HEK293T (cell line): Measurements from ENCODE around the gene ZNRF3.

Source experiments
- CTCF ChIA-PET: fragments of 350-600 bp; formaldehyde crosslinking; extraction: SDS; loops from one replicate; lab custom pipeline; 2021; ENCODE audit warnings: antibody characterized with exemption, inconsistent platforms; lab: Yijun Ruan, JAX
- POLR2A ChIA-PET: fragments of 350-600 bp; formaldehyde crosslinking; extraction: SDS; loops from one replicate; lab custom pipeline; 2020; ENCODE audit warnings: antibody characterized with exemption, inconsistent platforms; lab: Yijun Ruan, JAX
- DNase-seq: peaks from one replicate; pipeline ENCODE4 v3.0.0; 2012; ENCODE audit warnings: mixed read lengths; ENCODE audit errors: extremely low spot score
- ARNT ChIP-seq: fragments of 450-650 bp; IDR thresholded peaks from 2 replicates; pipeline ENCODE4 v1.6.1; 2017; ENCODE audit warnings: mild to moderate bottlenecking
- BHLHE40 ChIP-seq: fragments of 450-650 bp; IDR thresholded peaks from 2 replicates; pipeline ENCODE4 v1.6.1; 2016; ENCODE audit warnings: mild to moderate bottlenecking, moderate library complexity, borderline replicate concordance
- CTBP1 ChIP-seq: fragments of 450-650 bp; IDR thresholded peaks from 2 replicates; pipeline ENCODE4 v1.6.1; 2016; ENCODE audit warnings: borderline replicate concordance
- ELF4 ChIP-seq: fragments of 450-650 bp; IDR thresholded peaks from 2 replicates; pipeline ENCODE4 v1.6.1; 2017; ENCODE audit warnings: antibody characterized with exemption
- FOXA1 ChIP-seq: fragments of 450-650 bp; IDR thresholded peaks from 2 replicates; pipeline ENCODE4 v1.6.1; 2016; ENCODE audit warnings: mild to moderate bottlenecking
- FOXM1 ChIP-seq: fragments of 450-650 bp; IDR thresholded peaks from 2 replicates; pipeline ENCODE4 v1.6.1; 2017; ENCODE audit warnings: mild to moderate bottlenecking, borderline replicate concordance
- HDGF ChIP-seq: fragments of 450-650 bp; IDR thresholded peaks from 2 replicates; pipeline ENCODE4 v1.6.1; 2017; ENCODE audit warnings: antibody characterized with exemption, borderline replicate concordance
- L3MBTL2 ChIP-seq: fragments of 450-650 bp; conservative IDR thresholded peaks from 2 replicates; pipeline ENCODE4 v1.6.1; 2016; ENCODE audit warnings: mild to moderate bottlenecking
- NFRKB ChIP-seq: fragments of 450-650 bp; IDR thresholded peaks from 2 replicates; pipeline ENCODE4 v1.6.1; 2016; ENCODE audit warnings: mild to moderate bottlenecking, moderate library complexity
- PKNOX1 ChIP-seq: fragments of 450-650 bp; IDR thresholded peaks from 2 replicates; pipeline ENCODE4 v1.6.1; 2016
- SP1 ChIP-seq: fragments of 450-650 bp; IDR thresholded peaks from 2 replicates; pipeline ENCODE4 v1.6.1; 2017
- SUZ12 ChIP-seq: fragments of 450-650 bp; IDR thresholded peaks from 2 replicates; pipeline ENCODE4 v1.6.1; 2016; ENCODE audit warnings: mild to moderate bottlenecking
- TARDBP ChIP-seq: fragments of 450-650 bp; IDR thresholded peaks from 2 replicates; pipeline ENCODE4 v1.6.1; 2016
- ZNF384 ChIP-seq: fragments of 450-650 bp; IDR thresholded peaks from 2 replicates; pipeline ENCODE4 v1.6.1; 2016

ZNRF3 gene

GRCh38 chr22:28977481-28977971, 94.2 kb downstream of the ZNRF3 start:
- no peak for DNase-seq
- POLR2A ChIA-PET = interaction anchor here (0.8 kb wide), 1 partner anchor 16 kb away, joined by 3 read pairs; no protein-coding TSS in a partner anchor
- CTCF ChIA-PET = no interaction called here

GRCh38 chr22:28978158-28978557, 94.8 kb downstream of the ZNRF3 start:
- no peak for DNase-seq
- POLR2A ChIA-PET = interaction anchor here (0.8 kb wide), 1 partner anchor 16 kb away, joined by 3 read pairs; no protein-coding TSS in a partner anchor
- CTCF ChIA-PET = no interaction called here
- no peak for TF ChIP-seq SP1

More at GRCh38 chr22:28977481-28977971, 94.2 kb downstream of the ZNRF3 start:
- TF ChIP-seq ELF4 (no peak), FOXA1 (no peak), PKNOX1 (no peak)

GRCh38 chr22:28978863-28979796, 95.8 kb downstream of the ZNRF3 start:
- ChIA-PET CTCF (no interaction called here), POLR2A (no interaction called here)
- no peak for DNase-seq
- TF ChIP-seq ZNF384 (no peak), BHLHE40 (no peak), L3MBTL2 (no peak), NFRKB (no peak)

GRCh38 chr22:28980326-28980725, 97.0 kb downstream of the ZNRF3 start:
- no peak for DNase-seq
- TF ChIP-seq FOXM1 = no peak
- no peak for TF ChIP-seq PKNOX1
- no peak for TF ChIP-seq ELF4
- TF ChIP-seq ARNT = no peak
- no peak for TF ChIP-seq CTBP1
- TF ChIP-seq SUZ12 = no peak
- ChIA-PET CTCF (no interaction called here), POLR2A (no interaction called here)

- TF ChIP-seq HDGF (no peak), ELF4 (no peak)
- DNase-seq = no peak
- ChIA-PET POLR2A (interaction anchor here (1.0 to 1.4 kb wide), 2 partner anchors 12 to 98 kb away, joined by 3 read pairs; no protein-coding TSS in a partner anchor), CTCF (no interaction called here)
Observed at GRCh38 chr22:28981818-28982499, 98.6 kb downstream of the ZNRF3 start.

- CTCF ChIA-PET = interaction anchor here (0.6 to 1.0 kb wide), 2 partner anchors 12 to 57 kb away, joined by 3 read pairs; no protein-coding TSS in a partner anchor
- POLR2A ChIA-PET = interaction anchor here (1.0 to 1.4 kb wide), 2 partner anchors 11 to 99 kb away, joined by 3 read pairs; no protein-coding TSS in a partner anchor
- TF ChIP-seq ELF4 (no peak), SUZ12 (no peak), FOXA1 (no peak), CTBP1 (no peak), SP1 (no peak), FOXM1 (no peak)
Observed at GRCh38 chr22:28983190-28983589, 99.8 kb downstream of the ZNRF3 start.

GRCh38 chr22:28983788-28984441, 100.5 kb downstream of the ZNRF3 start:
- ChIA-PET POLR2A (interaction anchor here (1.4 kb wide), 1 partner anchor 100 kb away, joined by 3 read pairs; no protein-coding TSS in a partner anchor), CTCF (no interaction called here)
- TF ChIP-seq SP1 (no peak), PKNOX1 (no peak), ZNF384 (no peak), CTBP1 (no peak), TARDBP (no peak), L3MBTL2 (no peak), FOXM1 (no peak)
- DNase-seq = no peak

More at GRCh38 chr22:28983190-28983589, 99.8 kb downstream of the ZNRF3 start:
- DNase-seq = no peak
